HCT116 (cell line): ENCODE results near the gene DUSP28. TPM values are rescaled to one million over a fixed set of nuclear protein-coding genes. Genes with fewer than 3 reads are reported as not detected.

Experiments
- ATAC-seq: fragments of 200-7000 bp; cut with Tn5 transposase; 2 replicates; pipeline ENCODE4 v1.9.1; 2020; ENCODE audit warnings: mild to moderate bottlenecking, moderate library complexity
- BruUV-seq: library from RNA; stranded (reverse); fragments of 400-500 nt; replicated peaks from 2 replicates; lab custom pipeline; 2021; lab: Mats Ljungman, UMichigan
- CTCF ChIA-PET: fragments of 300-600 bp; sonication (Branson Sonifier 250); formaldehyde crosslinking; loops from one replicate; lab custom pipeline; 2021; ENCODE audit warnings: antibody characterized with exemption; lab: Charles Lee
- POLR2A ChIA-PET: fragments of 300-600, 350-600 bp; sonication (Branson Sonifier 250); formaldehyde crosslinking; loops from one replicate; lab custom pipeline; 2021; ENCODE audit warnings: antibody characterized with exemption; lab: Charles Lee
- RAD21 ChIA-PET, 2 experiments: fragments of 300-600 bp; sonication (Branson Sonifier 250); formaldehyde crosslinking; loops; one replicate each; lab custom pipeline; 2023; ENCODE audit warnings: low total read pairs in 2 of 2; ENCODE audit not compliant: uncharacterized antibody in 2 of 2, unreplicated experiment in 2 of 2, low non-redundant PET in 1 of 2; lab: Charles Lee
- DNase-seq: peaks from one replicate; pipeline ENCODE4 v3.0.0-alpha.2; 2010; ENCODE audit warnings: low read depth, low spot score
- H2AFZ ChIP-seq: fragments of 200-600 bp; shearing (Covaris generic), sonication (generic); 2 replicates; pipeline ENCODE4 v1.6.1; 2017; ENCODE audit warnings: low read depth, mixed run types, mixed read lengths, antibody characterized with exemption, low read length; ENCODE audit not compliant: poor library complexity, severe bottlenecking
- H3K27ac ChIP-seq: 2 replicates; pipeline ENCODE4 v1.5.1; 2012; ENCODE audit warnings: low read depth, low read length
- H3K27me3 ChIP-seq: fragments of 200-600 bp; sonication (generic); 2 replicates; pipeline ENCODE4 v1.6.1; 2016; ENCODE audit warnings: mixed run types, low read length, mixed read lengths; ENCODE audit not compliant: insufficient read depth
- H3K36me3 ChIP-seq, 2 experiments: fragments of 200-500 bp in 1 of 2; fragments of 200-600 bp in 1 of 2; sonication (Bioruptor generic) in 1 of 2; sonication (generic) in 1 of 2; 2 replicates each; pipeline versions ENCODE4 v1.5.1 to v1.6.1; 2014 to 2016; ENCODE audit warnings: low read length in 2 of 2, inconsistent platforms in 1 of 2, mixed read lengths in 1 of 2, mixed run types in 1 of 2; ENCODE audit not compliant: insufficient read depth in 2 of 2, control insufficient read depth in 1 of 2
- H3K4me1 ChIP-seq, 2 experiments: fragments of 200-600 bp in 1 of 2; sonication (generic) in 1 of 2; 2 replicates each; pipeline versions ENCODE4 v1.5.1 to v1.6.1; 2012 to 2017; ENCODE audit warnings: low read length in 2 of 2, inconsistent platforms in 1 of 2, mild to moderate bottlenecking in 1 of 2, mixed read lengths in 1 of 2, mixed run types in 1 of 2, moderate library complexity in 1 of 2; ENCODE audit not compliant: insufficient read depth in 2 of 2, control insufficient read depth in 1 of 2
- H3K4me2 ChIP-seq: fragments of 200-600 bp; sonication (generic); 2 replicates; pipeline ENCODE4 v1.6.1; 2017; ENCODE audit warnings: mixed run types, low read length, mixed read lengths
- H3K4me3 ChIP-seq, 2 experiments: fragments of 200-600 bp in 1 of 2; sonication (generic) in 1 of 2; replicated peaks in 1 of 2; 2 replicates each; pipeline ENCODE4 v1.5.1; 2011 to 2016; ENCODE audit warnings: low read length in 2 of 2, control low read depth in 1 of 2, low read depth in 1 of 2, mild to moderate bottlenecking in 1 of 2, mixed read lengths in 1 of 2, mixed run types in 1 of 2
- H3K79me2 ChIP-seq: fragments of 200-600 bp; sonication (generic); 2 replicates; pipeline ENCODE4 v1.6.1; 2017; ENCODE audit warnings: mild to moderate bottlenecking, mixed run types, low read length, moderate library complexity, mixed read lengths; ENCODE audit not compliant: insufficient read depth
- H3K9ac ChIP-seq: fragments of 200-600 bp; sonication (generic); 2 replicates; pipeline ENCODE4 v1.6.1; 2016; ENCODE audit warnings: low read length, mixed read lengths
- H3K9me2 ChIP-seq: fragments of 200-600 bp; sonication (generic), shearing (Covaris generic); 2 replicates; pipeline ENCODE4 v1.6.1; 2017; ENCODE audit warnings: mixed run types, mild to moderate bottlenecking, moderate library complexity; ENCODE audit not compliant: insufficient read depth
- H3K9me3 ChIP-seq, 2 experiments: fragments of 200-500 bp in 1 of 2; fragments of 200-600 bp in 1 of 2; sonication (Bioruptor generic) in 1 of 2; sonication (generic) in 1 of 2; 2 replicates each; pipeline ENCODE4 v1.6.1; 2014 to 2017; ENCODE audit warnings: low read length in 2 of 2, mixed read lengths in 2 of 2, inconsistent platforms in 1 of 2, low read depth in 1 of 2, mild to moderate bottlenecking in 1 of 2, mixed run types in 1 of 2, moderate library complexity in 1 of 2; ENCODE audit not compliant: control insufficient read depth in 1 of 2, insufficient read depth in 1 of 2
- H4K20me1 ChIP-seq: fragments of 200-600 bp; sonication (generic), shearing (Covaris generic); 2 replicates; pipeline ENCODE4 v1.6.1; 2017; ENCODE audit warnings: mixed run types, mild to moderate bottlenecking, moderate library complexity; ENCODE audit not compliant: insufficient read depth
- CBX3 ChIP-seq: IDR thresholded peaks from 2 replicates; pipeline ENCODE4 v1.6.1; 2012; ENCODE audit warnings: low read depth
- CEBPB ChIP-seq: IDR thresholded peaks from 2 replicates; pipeline ENCODE4 v1.6.1; 2012; ENCODE audit warnings: low read depth
- EGR1 ChIP-seq: IDR thresholded peaks from 2 replicates; pipeline ENCODE4 v1.6.1; 2012; ENCODE audit warnings: low read depth
- EZH2 ChIP-seq: fragments of 200-600 bp; sonication (generic); IDR thresholded peaks from 2 replicates; pipeline ENCODE4 v1.6.1; 2017; ENCODE audit warnings: antibody characterized with exemption, mixed run types
- FOSL1 ChIP-seq: IDR thresholded peaks from 2 replicates; pipeline ENCODE4 v1.6.1; 2012; ENCODE audit warnings: low read depth
- JUND ChIP-seq: IDR thresholded peaks from 2 replicates; pipeline ENCODE4 v1.6.1; 2012
- POLR2A ChIP-seq: IDR thresholded peaks from 2 replicates; pipeline ENCODE4 v1.7.0; 2011; ENCODE audit warnings: borderline replicate concordance; ENCODE audit not compliant: insufficient read depth, insufficient read length; ENCODE audit errors: extremely low read depth
- POLR2AphosphoS5 ChIP-seq: IDR thresholded peaks from 2 replicates; pipeline ENCODE4 v1.6.1; 2011; ENCODE audit warnings: mild to moderate bottlenecking, low read depth, low read length, moderate library complexity
- RAD21 ChIP-seq: IDR thresholded peaks from 2 replicates; pipeline ENCODE4 v1.6.1; 2012; ENCODE audit warnings: low read depth, mild to moderate bottlenecking
- SIN3A ChIP-seq: IDR thresholded peaks from 2 replicates; pipeline ENCODE4 v1.6.1; 2012; ENCODE audit warnings: low read depth
- SP1 ChIP-seq: IDR thresholded peaks from 2 replicates; pipeline ENCODE4 v1.6.1; 2012; ENCODE audit warnings: low read depth
- SRF ChIP-seq: IDR thresholded peaks from 2 replicates; pipeline ENCODE4 v1.6.1; 2012; ENCODE audit warnings: low read depth
- TCF7L2 ChIP-seq: IDR thresholded peaks from 2 replicates; pipeline ENCODE4 v1.7.0; 2011; ENCODE audit warnings: borderline replicate concordance, inconsistent platforms; ENCODE audit not compliant: insufficient read depth, insufficient read length; ENCODE audit errors: extremely low read depth
- YY1 ChIP-seq: IDR thresholded peaks from 2 replicates; pipeline ENCODE4 v1.6.1; 2011; ENCODE audit warnings: low read length, low read depth, moderate library complexity, mild to moderate bottlenecking; ENCODE audit not compliant: insufficient replicate concordance; ENCODE audit errors: extremely low read depth
- ZFX ChIP-seq: fragments of 450-650 bp; IDR thresholded peaks from 2 replicates; pipeline ENCODE4 v1.6.1; 2017
- ZNF274 ChIP-seq: fragments of 200-500 bp; sonication (Bioruptor generic); IDR thresholded peaks from 2 replicates; pipeline ENCODE4 v1.6.1; 2014; ENCODE audit warnings: mild to moderate bottlenecking, low read depth, low read length, inconsistent platforms
- intact Hi-C: fragments of 100-400 bp; cut with micrococcal nuclease; formaldehyde crosslinking; loops from 2 replicates; pipeline ENCODE4 v1.10.0; 2022
- total RNA-seq: library from RNA; stranded (reverse); gene quantifications from one replicate; pipeline ENCODE4 v1.2.1, GENCODE V29; 2021; ENCODE audit not compliant: unreplicated experiment
- TF ChIP-seq, protein P1 (sequence below), 3 experiments: fragments of 200-600 bp in 1 of 3; sonication (generic) in 1 of 3; IDR thresholded peaks in 2 of 3; conservative IDR thresholded peaks in 1 of 3; 2 replicates each; pipeline ENCODE4 v1.5.1; 2012 to 2017; ENCODE audit warnings: low read depth in 2 of 3, low read length in 2 of 3, antibody characterized with exemption in 1 of 3, borderline replicate concordance in 1 of 3, control low read depth in 1 of 3, mild to moderate bottlenecking in 1 of 3, mixed read lengths in 1 of 3, mixed run types in 1 of 3, moderate library complexity in 1 of 3; ENCODE audit not compliant: insufficient read depth in 1 of 3
- TF ChIP-seq, protein P2 (sequence below): IDR thresholded peaks from 2 replicates; pipeline ENCODE4 v1.6.1; 2012
- TF ChIP-seq, protein P3 (sequence below): IDR thresholded peaks from 2 replicates; pipeline ENCODE4 v1.6.1; 2012; ENCODE audit warnings: low read depth
- TF ChIP-seq, protein P4 (sequence below): IDR thresholded peaks from 2 replicates; pipeline ENCODE4 v1.6.1; 2011; ENCODE audit warnings: mild to moderate bottlenecking, low read length, moderate library complexity; ENCODE audit not compliant: insufficient replicate concordance; ENCODE audit errors: extremely low read depth

The DUSP28 gene
- total RNA-seq, 1 experiment from 2014 or later: 5.6 TPM

DNA sequence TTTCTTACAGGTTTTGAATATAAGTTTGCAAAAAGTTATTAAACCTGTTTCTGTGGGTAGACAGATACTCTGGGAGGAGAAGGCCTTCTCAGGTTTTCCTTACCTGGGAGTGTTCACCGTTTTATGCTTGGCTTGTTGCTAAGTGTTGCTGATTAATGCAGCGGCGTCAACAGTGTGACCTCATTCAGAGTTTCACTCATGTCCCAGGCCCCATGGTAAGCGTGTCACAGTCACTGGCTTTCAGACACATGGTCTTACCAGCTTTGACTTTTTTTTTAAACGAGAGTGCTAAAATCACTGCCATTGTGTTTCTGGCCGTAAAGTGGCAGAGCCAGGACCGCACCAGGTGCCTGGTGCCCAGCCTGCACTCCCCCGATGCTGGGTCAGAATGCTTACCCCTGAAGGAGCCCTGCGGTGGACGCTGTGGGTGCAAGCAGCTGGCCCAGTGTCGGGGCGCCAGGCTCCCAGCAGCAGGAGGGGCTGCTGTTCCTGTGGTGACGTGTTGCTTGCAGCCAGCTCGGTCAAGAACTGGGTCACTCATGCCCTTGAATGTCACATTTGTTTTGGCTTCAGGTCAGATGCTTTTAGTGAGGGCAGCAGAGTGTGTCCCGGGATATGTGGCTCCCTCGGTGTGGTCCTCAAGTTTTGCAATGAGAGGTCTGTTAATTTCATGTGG lies 29.8 kb downstream of the DUSP28 start:
- ChIA-PET POLR2A (interaction anchor here (0.6 kb wide), 1 partner anchor 356 kb away, joined by 6 read pairs; no protein-coding TSS in a partner anchor), RAD21 (no interaction called here), CTCF (no interaction called here)
- TF ChIP-seq RAD21: no peak
- no peak for TF ChIP-seq CEBPB
- TF ChIP-seq ZNF274: no peak
- TF ChIP-seq FOSL1: no peak
- TF ChIP-seq, protein P1, sequence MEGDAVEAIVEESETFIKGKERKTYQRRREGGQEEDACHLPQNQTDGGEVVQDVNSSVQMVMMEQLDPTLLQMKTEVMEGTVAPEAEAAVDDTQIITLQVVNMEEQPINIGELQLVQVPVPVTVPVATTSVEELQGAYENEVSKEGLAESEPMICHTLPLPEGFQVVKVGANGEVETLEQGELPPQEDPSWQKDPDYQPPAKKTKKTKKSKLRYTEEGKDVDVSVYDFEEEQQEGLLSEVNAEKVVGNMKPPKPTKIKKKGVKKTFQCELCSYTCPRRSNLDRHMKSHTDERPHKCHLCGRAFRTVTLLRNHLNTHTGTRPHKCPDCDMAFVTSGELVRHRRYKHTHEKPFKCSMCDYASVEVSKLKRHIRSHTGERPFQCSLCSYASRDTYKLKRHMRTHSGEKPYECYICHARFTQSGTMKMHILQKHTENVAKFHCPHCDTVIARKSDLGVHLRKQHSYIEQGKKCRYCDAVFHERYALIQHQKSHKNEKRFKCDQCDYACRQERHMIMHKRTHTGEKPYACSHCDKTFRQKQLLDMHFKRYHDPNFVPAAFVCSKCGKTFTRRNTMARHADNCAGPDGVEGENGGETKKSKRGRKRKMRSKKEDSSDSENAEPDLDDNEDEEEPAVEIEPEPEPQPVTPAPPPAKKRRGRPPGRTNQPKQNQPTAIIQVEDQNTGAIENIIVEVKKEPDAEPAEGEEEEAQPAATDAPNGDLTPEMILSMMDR (IDR thresholded peaks at IDR 0.05 in 2 of 3, conservative IDR thresholded peaks at IDR 0.05 in 1 of 3; ENCODE audit: borderline replicate concordance in 1 of 3, insufficient read depth in 1 of 3, low read depth in 2 of 3, low read length in 2 of 3): no peak
- no peak for TF ChIP-seq POLR2AphosphoS5
- no peak for TF ChIP-seq EZH2
- TF ChIP-seq, protein P2, sequence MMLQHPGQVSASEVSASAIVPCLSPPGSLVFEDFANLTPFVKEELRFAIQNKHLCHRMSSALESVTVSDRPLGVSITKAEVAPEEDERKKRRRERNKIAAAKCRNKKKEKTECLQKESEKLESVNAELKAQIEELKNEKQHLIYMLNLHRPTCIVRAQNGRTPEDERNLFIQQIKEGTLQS: no peak
- no peak for TF ChIP-seq EGR1
- TF ChIP-seq, protein P3, sequence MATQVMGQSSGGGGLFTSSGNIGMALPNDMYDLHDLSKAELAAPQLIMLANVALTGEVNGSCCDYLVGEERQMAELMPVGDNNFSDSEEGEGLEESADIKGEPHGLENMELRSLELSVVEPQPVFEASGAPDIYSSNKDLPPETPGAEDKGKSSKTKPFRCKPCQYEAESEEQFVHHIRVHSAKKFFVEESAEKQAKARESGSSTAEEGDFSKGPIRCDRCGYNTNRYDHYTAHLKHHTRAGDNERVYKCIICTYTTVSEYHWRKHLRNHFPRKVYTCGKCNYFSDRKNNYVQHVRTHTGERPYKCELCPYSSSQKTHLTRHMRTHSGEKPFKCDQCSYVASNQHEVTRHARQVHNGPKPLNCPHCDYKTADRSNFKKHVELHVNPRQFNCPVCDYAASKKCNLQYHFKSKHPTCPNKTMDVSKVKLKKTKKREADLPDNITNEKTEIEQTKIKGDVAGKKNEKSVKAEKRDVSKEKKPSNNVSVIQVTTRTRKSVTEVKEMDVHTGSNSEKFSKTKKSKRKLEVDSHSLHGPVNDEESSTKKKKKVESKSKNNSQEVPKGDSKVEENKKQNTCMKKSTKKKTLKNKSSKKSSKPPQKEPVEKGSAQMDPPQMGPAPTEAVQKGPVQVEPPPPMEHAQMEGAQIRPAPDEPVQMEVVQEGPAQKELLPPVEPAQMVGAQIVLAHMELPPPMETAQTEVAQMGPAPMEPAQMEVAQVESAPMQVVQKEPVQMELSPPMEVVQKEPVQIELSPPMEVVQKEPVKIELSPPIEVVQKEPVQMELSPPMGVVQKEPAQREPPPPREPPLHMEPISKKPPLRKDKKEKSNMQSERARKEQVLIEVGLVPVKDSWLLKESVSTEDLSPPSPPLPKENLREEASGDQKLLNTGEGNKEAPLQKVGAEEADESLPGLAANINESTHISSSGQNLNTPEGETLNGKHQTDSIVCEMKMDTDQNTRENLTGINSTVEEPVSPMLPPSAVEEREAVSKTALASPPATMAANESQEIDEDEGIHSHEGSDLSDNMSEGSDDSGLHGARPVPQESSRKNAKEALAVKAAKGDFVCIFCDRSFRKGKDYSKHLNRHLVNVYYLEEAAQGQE: no peak
- TF ChIP-seq, protein P4, sequence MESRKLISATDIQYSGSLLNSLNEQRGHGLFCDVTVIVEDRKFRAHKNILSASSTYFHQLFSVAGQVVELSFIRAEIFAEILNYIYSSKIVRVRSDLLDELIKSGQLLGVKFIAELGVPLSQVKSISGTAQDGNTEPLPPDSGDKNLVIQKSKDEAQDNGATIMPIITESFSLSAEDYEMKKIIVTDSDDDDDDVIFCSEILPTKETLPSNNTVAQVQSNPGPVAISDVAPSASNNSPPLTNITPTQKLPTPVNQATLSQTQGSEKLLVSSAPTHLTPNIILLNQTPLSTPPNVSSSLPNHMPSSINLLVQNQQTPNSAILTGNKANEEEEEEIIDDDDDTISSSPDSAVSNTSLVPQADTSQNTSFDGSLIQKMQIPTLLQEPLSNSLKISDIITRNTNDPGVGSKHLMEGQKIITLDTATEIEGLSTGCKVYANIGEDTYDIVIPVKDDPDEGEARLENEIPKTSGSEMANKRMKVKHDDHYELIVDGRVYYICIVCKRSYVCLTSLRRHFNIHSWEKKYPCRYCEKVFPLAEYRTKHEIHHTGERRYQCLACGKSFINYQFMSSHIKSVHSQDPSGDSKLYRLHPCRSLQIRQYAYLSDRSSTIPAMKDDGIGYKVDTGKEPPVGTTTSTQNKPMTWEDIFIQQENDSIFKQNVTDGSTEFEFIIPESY: no peak
- no peak for TF ChIP-seq JUND
- no peak for TF ChIP-seq ZFX
- TF ChIP-seq YY1: no peak
- no peak for TF ChIP-seq SRF
- no peak for TF ChIP-seq TCF7L2
- no peak for TF ChIP-seq CBX3
- TF ChIP-seq SIN3A: no peak
- TF ChIP-seq SP1: no peak
- TF ChIP-seq POLR2A: no peak
- no peak overlapping the region for H3K27ac ChIP-seq
- no peaks in the 10 kb centered on the region for H3K9me3 ChIP-seq
- H4K20me1 ChIP-seq: no peaks in the 10 kb centered on the region
- H3K79me2 ChIP-seq: peaks cover 44% of the 10 kb centered on the region
- DNase-seq: no peak
- no peak overlapping the region for H3K4me3 ChIP-seq
- H3K4me2 ChIP-seq: no peak overlapping the region
- H3K27me3 ChIP-seq: no peaks in the 10 kb centered on the region
- no TSS peak for BruUV-seq
- intact Hi-C loops: no loop called here
- no peak overlapping the region for H3K9ac ChIP-seq
- H3K9me2 ChIP-seq: no peaks in the 10 kb centered on the region
- no peak overlapping the region for H2AFZ ChIP-seq
- H3K36me3 ChIP-seq: peaks cover 3 to 9% of the 10 kb centered on the region in 2 experiments; a peak in 3 of 4 replicates
- ATAC-seq: no peak
- H3K4me1 ChIP-seq: peaks cover 14 to 21% of the 10 kb centered on the region in 2 experiments
